CD4-positive, alpha-beta T cell treated with Interferon gamma for 1 hour (primary cell): ENCODE data around the gene FRMD4A.
"Not testable (repeated sequence)": the region's sequence is repeated elsewhere in the genome, so short reads cannot be mapped to it uniquely, and the experiment has no call there.

ENCODE experiments used
- DNase-seq: peaks from one replicate; pipeline ENCODE4 v3.0.0-alpha.2; 2020

FRMD4A gene

GRCh38 chr10:13930120-13930519 is 400.6 kb downstream of the FRMD4A start:
- no peak for DNase-seq

DNA sequence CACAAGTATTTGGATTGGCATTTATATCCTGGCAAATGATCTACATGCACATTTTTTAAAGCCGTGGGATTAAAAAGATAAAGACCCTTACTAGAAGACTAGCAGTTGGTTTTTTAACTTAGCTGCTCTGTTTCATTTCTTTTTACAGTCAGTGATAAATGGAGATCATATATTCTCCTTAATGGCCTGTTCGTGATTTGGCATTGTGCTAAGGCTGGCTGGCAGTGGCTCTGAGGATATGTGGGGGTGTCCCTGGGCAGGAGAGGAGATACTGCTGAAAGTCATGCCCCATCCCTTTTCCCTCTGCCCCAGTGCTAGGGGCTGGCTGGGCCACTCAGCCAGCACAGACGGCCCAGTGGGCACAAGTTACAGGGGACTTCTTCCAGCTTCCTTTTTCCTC is 402.3 kb downstream of the FRMD4A start:
- no peak for DNase-seq

DNA sequence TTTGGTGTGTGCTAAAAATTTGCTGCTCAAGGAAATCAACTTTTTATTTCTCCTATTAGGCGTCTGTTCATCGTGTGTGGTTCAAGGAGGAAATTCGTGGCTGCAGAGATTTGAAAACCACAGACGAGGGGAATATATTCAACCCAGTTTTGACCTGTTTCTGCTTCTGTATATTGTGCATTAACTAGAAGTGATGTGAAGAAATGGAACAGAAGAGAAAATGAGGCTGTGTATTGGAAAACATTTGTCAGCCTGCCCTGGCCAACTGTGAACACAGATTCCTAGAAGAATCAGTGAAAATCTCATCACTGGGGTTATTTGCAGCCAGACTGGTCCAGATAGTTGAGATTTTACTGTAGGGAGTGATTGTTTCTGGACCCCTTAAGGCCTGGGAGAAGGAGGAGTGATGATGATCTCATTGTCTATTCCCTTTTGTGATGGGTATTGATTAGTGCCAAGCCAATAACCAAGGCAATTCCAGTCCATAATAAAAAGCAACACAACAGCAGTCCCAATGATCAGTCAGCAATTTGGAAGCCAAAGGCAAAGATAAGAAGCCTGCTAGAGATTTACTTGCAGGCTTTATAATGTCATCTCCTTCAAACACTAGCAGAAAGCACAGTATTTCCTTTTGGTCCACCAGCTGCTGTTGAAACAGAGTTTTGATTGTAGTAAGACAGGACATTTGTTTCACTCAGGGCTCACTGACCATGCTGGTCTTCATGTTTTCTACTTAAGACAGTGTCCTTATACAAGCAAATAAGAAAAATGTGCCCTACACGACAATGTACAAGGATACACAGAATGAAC is 404.5 kb downstream of the FRMD4A start:
- DNase-seq = no peak

DNA sequence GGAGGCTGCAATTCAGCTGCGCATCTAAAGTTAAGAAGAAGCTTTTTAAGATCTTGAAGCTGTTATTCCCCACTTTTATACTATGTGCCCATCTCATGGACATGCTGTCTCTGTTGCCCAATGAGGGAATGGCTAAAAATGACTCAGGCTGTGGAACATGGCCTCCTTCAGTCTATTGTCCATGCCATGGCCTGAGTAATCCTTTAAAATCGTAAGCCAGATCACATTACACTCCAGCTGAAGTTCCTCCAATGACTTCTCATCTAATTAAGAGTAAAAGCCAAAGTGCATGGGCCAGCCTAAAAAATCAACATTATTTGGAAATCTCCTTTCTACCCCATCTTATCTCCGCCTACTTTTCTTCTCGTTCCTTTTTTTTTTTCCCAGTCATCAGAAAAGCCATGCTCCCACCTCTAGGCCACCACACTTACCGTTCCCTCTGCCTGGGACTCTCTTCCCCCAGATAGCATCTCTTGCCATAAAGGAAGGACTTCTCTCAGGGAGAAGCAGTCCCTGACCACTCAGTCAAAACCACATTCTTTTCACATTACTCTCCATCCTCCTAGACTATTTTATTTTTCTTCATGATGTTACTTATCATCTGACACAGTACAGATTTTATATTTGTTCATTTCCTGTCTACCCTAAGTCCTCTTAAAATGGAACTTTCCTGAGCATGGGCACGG is 406.5 kb downstream of the FRMD4A start:
- no peak for DNase-seq

GRCh38 chr10:13922586-13922985 is 408.1 kb downstream of the FRMD4A start:
- no peak for DNase-seq

- DNase-seq = no peak
Measured at GRCh38 chr10:13921941-13922340, 408.8 kb downstream of the FRMD4A start.

DNA sequence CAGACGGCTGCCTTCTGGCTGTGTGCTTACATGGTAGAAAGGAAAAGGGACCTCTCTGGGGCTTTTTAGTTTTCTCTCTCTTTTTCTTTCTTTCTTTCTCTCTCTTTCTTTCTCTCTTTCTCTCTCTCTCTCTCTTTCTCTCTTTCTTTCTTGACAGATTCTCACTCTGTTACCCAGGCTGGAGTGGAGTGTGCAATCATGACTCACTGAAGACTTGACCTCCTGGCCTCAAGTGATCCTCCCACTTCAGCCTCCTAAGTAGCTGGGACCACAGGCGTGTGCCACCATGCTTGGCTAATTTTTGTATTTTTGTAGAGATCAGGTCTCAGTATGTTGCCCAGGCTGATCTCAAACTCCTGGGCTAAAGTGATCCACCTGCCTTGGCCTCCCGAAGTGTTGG is 409.6 kb downstream of the FRMD4A start:
- not testable (repeated sequence) for DNase-seq

GRCh38 chr10:13920465-13920864 is 410.3 kb downstream of the FRMD4A start:
- DNase-seq = no peak

DNA sequence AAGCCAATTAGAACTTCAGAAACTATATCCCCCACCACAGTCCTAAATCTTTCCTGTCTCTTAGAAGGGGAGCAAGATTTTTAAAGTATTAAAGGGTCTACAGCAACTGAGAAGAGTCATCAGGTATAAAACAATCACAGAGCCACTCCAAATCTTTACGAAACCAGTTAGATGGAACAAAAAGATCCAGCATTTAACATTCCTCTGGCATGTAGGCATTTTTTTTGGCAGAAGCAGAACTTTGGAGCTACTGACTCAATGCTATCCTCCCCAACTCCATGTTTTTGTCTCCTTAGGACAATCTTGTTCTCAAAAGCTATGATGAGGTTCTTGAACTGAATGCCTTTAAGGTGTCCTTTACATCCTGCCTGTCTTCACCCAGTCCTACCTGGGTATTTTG is 410.7 kb downstream of the FRMD4A start:
- DNase-seq = no peak

DNA sequence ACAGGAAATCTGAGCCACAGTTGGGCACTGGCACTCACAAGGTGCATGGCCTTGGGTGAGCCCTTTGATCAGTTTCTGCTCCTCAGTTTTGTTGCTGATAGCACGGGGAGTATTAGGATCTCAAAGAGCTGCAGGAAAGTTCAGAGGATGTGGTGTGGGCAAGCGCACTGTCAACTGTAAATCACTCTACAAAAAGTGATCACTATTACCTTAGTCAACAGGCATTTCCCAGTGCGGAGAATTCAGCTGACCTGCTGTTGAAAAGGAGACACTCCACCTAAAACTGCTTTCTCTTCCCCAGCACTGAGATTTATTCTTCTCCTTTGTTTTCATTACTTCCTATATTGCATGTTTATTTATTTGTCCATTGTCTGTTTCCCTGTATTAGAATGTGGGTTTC is 412.9 kb downstream of the FRMD4A start:
- DNase-seq = no peak

DNA sequence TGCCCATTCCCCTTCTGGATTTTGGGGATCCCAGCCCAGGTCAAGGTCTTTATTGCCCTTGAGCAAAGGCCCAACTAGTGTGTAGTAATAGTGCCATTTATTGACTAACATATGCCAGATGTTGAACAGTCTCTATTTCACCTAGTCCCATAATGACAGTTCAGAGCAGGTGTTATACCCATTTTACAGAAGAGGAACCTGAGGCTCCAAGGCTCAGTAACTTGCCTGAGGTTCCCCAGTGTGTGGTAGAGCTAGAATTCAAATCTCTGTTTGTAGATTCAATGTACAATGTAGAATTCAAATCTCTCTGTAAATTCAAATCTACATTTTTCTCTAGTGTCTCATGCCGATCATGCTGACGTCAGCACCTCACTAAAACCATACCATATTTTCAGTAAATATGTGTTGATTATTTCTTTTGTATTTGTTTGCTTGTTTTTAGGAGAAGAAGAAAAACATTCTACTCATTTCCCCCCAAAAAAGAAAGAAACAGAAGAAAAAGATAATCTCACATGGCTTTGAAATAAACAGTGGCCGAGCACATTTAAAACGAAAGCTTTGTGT is 414.3 kb downstream of the FRMD4A start:
- no peak for DNase-seq

DNA sequence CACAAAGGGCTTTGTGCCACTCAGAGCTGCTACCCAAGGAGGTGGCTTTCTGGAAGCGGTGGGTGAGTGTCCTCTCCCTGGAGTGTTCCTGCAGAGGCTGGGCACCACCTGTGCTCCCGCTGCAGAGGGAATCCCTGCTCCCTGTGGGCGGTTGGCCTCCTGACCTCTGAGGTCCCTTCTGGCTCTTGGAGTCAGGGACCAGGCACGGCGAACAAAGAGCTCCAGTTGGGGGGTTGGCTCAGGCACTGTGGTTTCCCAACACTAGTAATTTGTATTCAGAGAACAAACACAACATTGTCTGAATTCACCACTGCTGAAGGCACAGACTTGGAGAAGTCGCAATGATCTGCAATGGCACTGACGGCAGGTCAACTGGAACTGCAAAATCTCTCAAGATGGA is 415.0 kb downstream of the FRMD4A start:
- DNase-seq = no peak

- DNase-seq = no peak
Measured at GRCh38 chr10:13913897-13914296, 416.8 kb downstream of the FRMD4A start.

- no peak for DNase-seq
Measured at GRCh38 chr10:13911821-13912520, 418.8 kb downstream of the FRMD4A start.

- DNase-seq = no peak
Measured at GRCh38 chr10:13909516-13910258, 421.0 kb downstream of the FRMD4A start.

DNA sequence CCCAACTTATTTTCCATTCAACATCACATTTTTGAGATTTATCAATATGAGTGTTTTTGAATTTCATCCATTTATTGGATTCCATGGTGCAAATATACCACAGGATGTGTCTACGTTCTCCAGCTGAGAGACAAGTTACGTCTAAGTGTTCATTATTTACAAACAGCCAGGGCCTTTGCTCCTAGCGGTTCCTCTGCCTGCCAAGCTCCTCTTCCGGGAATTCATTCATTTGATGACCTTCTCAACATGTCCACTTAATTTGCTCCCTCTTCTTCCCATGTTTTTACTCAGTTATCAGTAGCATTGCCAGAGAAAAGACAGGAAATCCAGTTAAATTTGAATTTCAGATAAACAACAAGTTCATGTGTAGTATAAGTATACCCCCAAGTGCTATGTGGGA is 422.2 kb downstream of the FRMD4A start:
- DNase-seq = no peak

- DNase-seq = no peak
Measured at GRCh38 chr10:13907570-13907969, 423.2 kb downstream of the FRMD4A start.

DNA sequence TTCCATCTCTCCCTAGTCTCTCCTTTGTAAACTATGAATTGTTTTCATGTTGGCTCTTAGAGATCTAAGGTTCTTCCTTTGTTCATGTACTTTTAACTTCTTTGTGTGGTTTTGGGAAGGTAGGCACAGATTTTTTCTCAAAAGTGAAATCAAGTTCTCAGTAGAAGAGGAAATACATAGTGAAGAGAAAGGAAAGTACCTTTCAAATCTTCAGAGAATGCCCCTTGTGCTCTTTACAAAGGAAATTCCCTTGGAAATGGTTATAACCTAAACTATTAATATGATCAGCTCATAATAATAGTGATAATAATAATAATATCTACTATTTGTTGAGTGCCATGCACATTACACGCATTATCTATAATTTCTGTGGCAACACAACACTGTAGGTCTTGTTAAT is 425.4 kb downstream of the FRMD4A start:
- DNase-seq = no peak

- DNase-seq = no peak
Measured at GRCh38 chr10:13904064-13904463, 426.7 kb downstream of the FRMD4A start.

DNA sequence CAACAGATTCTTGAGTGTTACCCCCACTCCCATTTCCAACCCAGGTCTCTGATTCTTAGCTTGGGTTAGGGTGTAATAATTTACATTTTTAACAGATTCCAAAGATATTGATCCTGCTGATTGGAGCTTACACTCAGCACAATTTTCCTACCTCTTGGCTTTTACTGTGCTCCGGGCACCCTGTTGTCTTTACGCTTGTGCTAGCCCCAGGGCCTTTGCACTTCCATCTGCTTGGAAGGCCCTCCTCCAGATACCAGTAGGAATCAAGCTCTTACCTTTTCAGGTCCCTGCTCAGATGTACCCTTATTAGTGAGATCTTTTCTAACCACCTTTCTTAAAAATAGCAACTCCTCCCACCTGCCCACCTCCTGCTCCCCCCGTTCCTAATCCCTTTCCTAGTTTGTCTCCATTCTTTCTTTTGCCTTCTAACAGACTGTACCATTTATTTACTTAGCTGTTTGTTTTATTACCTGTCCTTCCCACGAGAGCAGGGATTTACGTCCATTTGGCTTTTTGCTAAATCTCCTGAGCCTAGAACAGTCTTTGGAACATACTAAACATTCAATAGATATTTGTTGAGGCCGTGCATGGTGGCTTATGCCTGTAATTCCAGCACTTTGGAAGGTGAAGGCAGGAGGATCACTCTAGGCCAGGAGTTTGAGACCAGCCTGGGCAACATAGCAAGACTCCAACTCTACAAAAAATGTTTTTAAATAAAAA is 427.7 kb downstream of the FRMD4A start:
- DNase-seq = no peak

- DNase-seq = no peak
Measured at GRCh38 chr10:13899941-13900340, 430.8 kb downstream of the FRMD4A start.

GRCh38 chr10:13896146-13896545 is 434.6 kb downstream of the FRMD4A start:
- DNase-seq = not testable (repeated sequence)
